Neural cell (in vitro differentiated cells): ENCODE measurements around the gene EPB41L2. TPM values are rescaled to one million over a fixed set of nuclear protein-coding genes. Genes with fewer than 3 reads are reported as not detected.
A peak's percentile ranks its signal among the peaks of the same experiment; 100 is the strongest.

ENCODE experiments used
- H2AFZ ChIP-seq: fragments of 200-600, 300-800 bp; sonication (generic), shearing (Covaris generic); 2 replicates; pipeline ENCODE4 v1.6.0; 2014; ENCODE audit warnings: low read depth, mild to moderate bottlenecking, antibody characterized with exemption, low read length, moderate library complexity
- H3F3A ChIP-seq: fragments of 200-600 bp; shearing (Covaris generic); 2 replicates; pipeline ENCODE4 v1.6.1; 2016; ENCODE audit warnings: mild to moderate bottlenecking, moderate library complexity, mixed read lengths, antibody characterized with exemption, low read length; ENCODE audit not compliant: insufficient read depth, poor library complexity, severe bottlenecking
- H3K27ac ChIP-seq: fragments of 200-600, 300-800 bp; sonication (generic), shearing (Covaris generic); 2 replicates; pipeline ENCODE4 v1.5.1; 2014; ENCODE audit warnings: mild to moderate bottlenecking, low read length, moderate library complexity
- H3K27me3 ChIP-seq: fragments of 300-800, 200-600 bp; sonication (generic), shearing (Covaris generic); 2 replicates; pipeline ENCODE4 v1.6.0; 2014; ENCODE audit warnings: mild to moderate bottlenecking, low read depth, low read length, moderate library complexity; ENCODE audit not compliant: insufficient read depth
- H3K36me3 ChIP-seq: fragments of 300-800, 200-600 bp; sonication (generic), shearing (Covaris generic); 2 replicates; pipeline ENCODE4 v1.5.1; 2014; ENCODE audit warnings: mild to moderate bottlenecking, antibody characterized with exemption, low read length, moderate library complexity; ENCODE audit not compliant: insufficient read depth
- H3K4me2 ChIP-seq: fragments of 300-800, 200-600 bp; sonication (generic), shearing (Covaris generic); 2 replicates; pipeline ENCODE4 v1.6.0; 2014; ENCODE audit warnings: mild to moderate bottlenecking, low read length
- H3K4me3 ChIP-seq: fragments of 300-800, 200-600 bp; sonication (generic), shearing (Covaris generic); 2 replicates; pipeline ENCODE4 v1.5.1; 2014; ENCODE audit warnings: mild to moderate bottlenecking, low read length, moderate library complexity
- H3K79me2 ChIP-seq: fragments of 200-600 bp; shearing (Covaris generic); replicated peaks from 2 replicates; pipeline ENCODE4 v1.6.0; 2014; ENCODE audit warnings: mild to moderate bottlenecking, low read length, moderate library complexity; ENCODE audit not compliant: insufficient read depth
- H3K9ac ChIP-seq: fragments of 300-800, 200-600 bp; sonication (generic), shearing (Covaris generic); 2 replicates; pipeline ENCODE4 v1.6.1; 2016; ENCODE audit warnings: mild to moderate bottlenecking, low read length, mixed read lengths
- H3K9me2 ChIP-seq: fragments of 200-600 bp; shearing (Covaris generic); 2 replicates; pipeline ENCODE4 v1.6.1; 2016; ENCODE audit warnings: mild to moderate bottlenecking, low read length, mixed read lengths; ENCODE audit not compliant: insufficient read depth
- H3K9me3 ChIP-seq: fragments of 200-600, 300-800 bp; sonication (generic), shearing (Covaris generic); 2 replicates; pipeline ENCODE4 v1.6.1; 2016; ENCODE audit warnings: mild to moderate bottlenecking, mixed run types, low read length, moderate library complexity, mixed read lengths
- H4K20me1 ChIP-seq: fragments of 200-600 bp; shearing (Covaris generic); 2 replicates; pipeline ENCODE4 v1.6.1; 2016; ENCODE audit warnings: mild to moderate bottlenecking, mixed run types; ENCODE audit not compliant: insufficient read depth
- CTCF ChIP-seq: fragments of 450-650 bp; IDR thresholded peaks from 2 replicates; pipeline ENCODE4 v1.5.1; 2014; ENCODE audit warnings: antibody characterized with exemption, mild to moderate bottlenecking, moderate library complexity; ENCODE audit not compliant: poor library complexity, severe bottlenecking
- EP300 ChIP-seq: fragments of 450-650 bp; conservative IDR thresholded peaks from 2 replicates; pipeline ENCODE4 v1.6.1; 2014; ENCODE audit warnings: antibody characterized with exemption, mild to moderate bottlenecking, moderate library complexity; ENCODE audit not compliant: poor library complexity, severe bottlenecking
- EZH2 ChIP-seq: fragments of 200-600, 300-800 bp; shearing (Covaris generic), sonication (generic); IDR thresholded peaks from 2 replicates; pipeline ENCODE4 v1.6.1; 2014; ENCODE audit warnings: antibody characterized with exemption, low read length, borderline replicate concordance, mild to moderate bottlenecking; ENCODE audit not compliant: insufficient read depth, poor library complexity, severe bottlenecking
- MXI1 ChIP-seq: fragments of 450-650 bp; conservative IDR thresholded peaks from 2 replicates; pipeline ENCODE4 v1.6.1; 2014; ENCODE audit warnings: antibody characterized with exemption, mild to moderate bottlenecking; ENCODE audit not compliant: poor library complexity, severe bottlenecking
- POLR2AphosphoS5 ChIP-seq: IDR thresholded peaks from 2 replicates; pipeline ENCODE4 v1.6.1; 2012
- RAD21 ChIP-seq: fragments of 450-650 bp; conservative IDR thresholded peaks from 2 replicates; pipeline ENCODE4 v1.6.1; 2014; ENCODE audit warnings: antibody characterized with exemption, mild to moderate bottlenecking, moderate library complexity
- REST ChIP-seq: IDR thresholded peaks from 2 replicates; pipeline ENCODE4 v1.6.1; 2012; ENCODE audit warnings: borderline replicate concordance
- SMC3 ChIP-seq: fragments of 450-650 bp; conservative IDR thresholded peaks from 2 replicates; pipeline ENCODE4 v1.6.1; 2014; ENCODE audit warnings: antibody characterized with exemption, mild to moderate bottlenecking, moderate library complexity; ENCODE audit not compliant: poor library complexity
- TAF1 ChIP-seq: IDR thresholded peaks from 2 replicates; pipeline ENCODE4 v1.6.1; 2012; ENCODE audit warnings: low read depth
- polyA plus RNA-seq: library from polyadenylated mRNA; depleted of rRNA; stranded (reverse); fragments of >200 nt; gene quantifications from 2 replicates; pipeline ENCODE4 v1.2.3, GENCODE V29; 2014

Gene EPB41L2
- polyA plus RNA-seq, 1 donor from 2014 or later: 13.5 TPM

DNA sequence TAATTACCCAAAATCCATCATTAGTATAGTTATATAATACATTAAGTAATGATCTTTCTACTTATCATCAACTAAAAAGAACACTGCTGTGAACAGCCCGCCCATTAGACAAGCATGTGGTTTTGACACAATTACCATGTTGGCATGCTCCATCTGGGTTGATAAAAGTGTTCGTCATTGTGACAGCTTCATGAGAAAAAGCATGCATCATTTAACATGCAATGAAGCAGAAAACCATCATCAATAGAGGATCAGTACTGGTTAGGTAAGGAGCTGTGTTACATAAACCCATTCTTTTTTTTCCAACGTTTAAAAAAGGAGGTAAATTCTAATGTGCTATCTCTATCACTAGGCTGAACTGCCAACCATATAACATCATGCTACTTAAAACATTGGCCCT lies 101.9 kb downstream of the EPB41L2 start:
- Histone ChIP-seq H3K9ac (no peak overlapping the region), H2AFZ (no peak overlapping the region), H3K9me3 (no peaks in the 10 kb centered on the region), H3K36me3 (no peaks in the 10 kb centered on the region), H3K79me2 (no peaks in the 10 kb centered on the region), H3K27ac (peak overlapping the region; percentile 24), H3F3A (no peaks in the 10 kb centered on the region), H3K27me3 (no peaks in the 10 kb centered on the region), H3K9me2 (no peaks in the 10 kb centered on the region), H3K4me3 (no peak overlapping the region), H4K20me1 (no peaks in the 10 kb centered on the region), H3K4me2 (no peak overlapping the region)
- TF ChIP-seq MXI1: no peak
- TF ChIP-seq REST: no peak
- TF ChIP-seq TAF1: no peak
- peak; percentile 62 for TF ChIP-seq EP300
- TF ChIP-seq POLR2AphosphoS5: peak; percentile 59
- no peak for TF ChIP-seq RAD21

GRCh38 chr6:130959951-130960350 lies 103.1 kb downstream of the EPB41L2 start:
- Histone ChIP-seq H3K4me2 (no peak overlapping the region), H3K4me3 (no peak overlapping the region), H4K20me1 (no peaks in the 10 kb centered on the region), H3F3A (no peaks in the 10 kb centered on the region), H3K9ac (no peak overlapping the region), H3K9me2 (no peaks in the 10 kb centered on the region), H3K79me2 (no peaks in the 10 kb centered on the region), H3K27ac (no peak overlapping the region), H3K9me3 (no peaks in the 10 kb centered on the region), H3K36me3 (no peaks in the 10 kb centered on the region), H3K27me3 (no peaks in the 10 kb centered on the region), H2AFZ (no peak overlapping the region)
- TF ChIP-seq EZH2 (no peak), POLR2AphosphoS5 (no peak), MXI1 (no peak), SMC3 (no peak), CTCF (no peak), REST (no peak), EP300 (no peak), RAD21 (no peak), TAF1 (no peak)
